Measurements from ENCODE around the gene HIPK2.

The HIPK2 gene

GRCh38 chr7:139570626-139571025 lies 207.2 kb downstream of the HIPK2 start:
- no peak overlapping the region for H3K4me2 ChIP-seq (ENCODE audit: low read length)
- no peak overlapping the region for H3K27ac ChIP-seq
- TF ChIP-seq CTCF (IDR thresholded peaks at IDR 0.05): no peak
- no peak overlapping the region for H3K9ac ChIP-seq
- no peak overlapping the region for H2AFZ ChIP-seq
- no peaks in the 10 kb centered on the region for H3K27me3 ChIP-seq (ENCODE audit: control insufficient read depth, insufficient read depth, low read length)
- H3K4me1 ChIP-seq: peaks cover 17% of the 10 kb centered on the region
- H3K79me2 ChIP-seq: no peaks in the 10 kb centered on the region
- H3K4me3 ChIP-seq (ENCODE audit: low read depth, low read length): no peak overlapping the region
- no peaks in the 10 kb centered on the region for H3K9me3 ChIP-seq (ENCODE audit: control insufficient read depth, low read length)
- H3K36me3 ChIP-seq (ENCODE audit: control insufficient read depth, insufficient read depth, low read length): no peaks in the 10 kb centered on the region

- H2AFZ ChIP-seq: no peak overlapping the region
- H3K27ac ChIP-seq: no peak overlapping the region
- H3K4me1 ChIP-seq: peaks cover 12% of the 10 kb centered on the region
- no peaks in the 10 kb centered on the region for H3K9me3 ChIP-seq (ENCODE audit: control insufficient read depth, low read length)
- no peak overlapping the region for H3K9ac ChIP-seq
- no peaks in the 10 kb centered on the region for H3K36me3 ChIP-seq (ENCODE audit: control insufficient read depth, insufficient read depth, low read length)
- no peaks in the 10 kb centered on the region for H3K27me3 ChIP-seq (ENCODE audit: control insufficient read depth, insufficient read depth, low read length)
- no peak overlapping the region for H3K4me2 ChIP-seq (ENCODE audit: low read length)
- H3K79me2 ChIP-seq: no peaks in the 10 kb centered on the region
- H3K4me3 ChIP-seq (ENCODE audit: low read depth, low read length): no peak overlapping the region
- peak; percentile 29 for TF ChIP-seq CTCF (IDR thresholded peaks at IDR 0.05)
Measured at GRCh38 chr7:139570119-139570518, 207.7 kb downstream of the HIPK2 start.

DNA sequence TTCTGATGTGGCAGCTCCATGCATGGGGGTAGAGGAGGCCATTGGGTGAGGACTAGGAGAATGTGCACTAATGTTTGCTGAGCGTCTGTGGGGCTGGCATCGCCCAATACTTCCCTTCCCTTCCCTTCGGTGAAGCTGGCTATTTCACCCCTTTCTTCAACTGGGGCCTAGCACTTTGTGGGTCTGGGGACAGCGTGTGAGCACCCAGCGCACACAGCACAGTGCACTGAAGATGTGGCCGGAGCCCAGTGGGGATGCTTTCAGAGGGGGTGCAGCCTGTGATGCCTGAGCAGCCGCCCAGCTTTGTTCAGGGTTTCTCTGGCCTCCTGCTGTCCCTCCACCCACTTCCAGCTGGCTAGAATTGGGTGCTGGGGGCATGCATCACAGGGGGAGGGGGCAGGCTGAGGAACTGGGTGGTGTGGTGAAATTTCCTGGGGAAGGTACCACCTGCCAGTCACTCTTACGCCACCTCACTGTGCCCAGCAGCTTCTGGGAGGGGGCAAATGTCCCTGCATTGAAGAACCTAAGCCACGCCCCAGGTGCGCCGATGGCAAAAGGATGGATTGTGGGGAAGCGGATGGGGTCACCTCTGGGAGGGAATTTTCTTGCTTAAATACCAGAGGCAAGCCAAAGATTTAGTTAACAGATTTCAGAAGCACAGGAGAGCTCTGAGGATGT lies 208.8 kb downstream of the HIPK2 start:
- Histone ChIP-seq H3K36me3 (ENCODE audit: control insufficient read depth, insufficient read depth, low read length) (no peaks in the 10 kb centered on the region), H3K9ac (no peak overlapping the region)
- TF ChIP-seq CTCF (IDR thresholded peaks at IDR 0.05): no peak

GRCh38 chr7:139568346-139568675 lies 209.5 kb downstream of the HIPK2 start:
- Histone ChIP-seq H3K9me3 (ENCODE audit: control insufficient read depth, low read length) (no peaks in the 10 kb centered on the region), H3K79me2 (no peaks in the 10 kb centered on the region), H3K36me3 (ENCODE audit: control insufficient read depth, insufficient read depth, low read length) (no peaks in the 10 kb centered on the region), H3K27ac (no peak overlapping the region), H3K27me3 (ENCODE audit: control insufficient read depth, insufficient read depth, low read length) (no peaks in the 10 kb centered on the region), H2AFZ (no peak overlapping the region), H3K4me2 (ENCODE audit: low read length) (no peak overlapping the region), H3K9ac (no peak overlapping the region), H3K4me1 (no peaks in the 10 kb centered on the region), H3K4me3 (ENCODE audit: low read depth, low read length) (no peak overlapping the region)
- TF ChIP-seq CTCF (IDR thresholded peaks at IDR 0.05): no peak

More for the DNA sequence above, 208.8 kb downstream of the HIPK2 start:
- no peak overlapping the region for H2AFZ ChIP-seq
- H3K27ac ChIP-seq: no peak overlapping the region
- H3K4me3 ChIP-seq (ENCODE audit: low read depth, low read length): no peak overlapping the region
- no peaks in the 10 kb centered on the region for H3K79me2 ChIP-seq
- H3K9me3 ChIP-seq (ENCODE audit: control insufficient read depth, low read length): no peaks in the 10 kb centered on the region
- no peaks in the 10 kb centered on the region for H3K27me3 ChIP-seq (ENCODE audit: control insufficient read depth, insufficient read depth, low read length)
- peaks cover 1% of the 10 kb centered on the region for H3K4me1 ChIP-seq
- H3K4me2 ChIP-seq (ENCODE audit: low read length): no peak overlapping the region

- no peak for TF ChIP-seq CTCF (IDR thresholded peaks at IDR 0.05)
- H2AFZ ChIP-seq: no peak overlapping the region
- no peaks in the 10 kb centered on the region for H3K27me3 ChIP-seq (ENCODE audit: control insufficient read depth, insufficient read depth, low read length)
- H3K9ac ChIP-seq: no peak overlapping the region
- H3K4me1 ChIP-seq: no peaks in the 10 kb centered on the region
- no peak overlapping the region for H3K4me3 ChIP-seq (ENCODE audit: low read depth, low read length)
- no peaks in the 10 kb centered on the region for H3K79me2 ChIP-seq
- no peak overlapping the region for H3K27ac ChIP-seq
- no peaks in the 10 kb centered on the region for H3K9me3 ChIP-seq (ENCODE audit: control insufficient read depth, low read length)
- H3K36me3 ChIP-seq (ENCODE audit: control insufficient read depth, insufficient read depth, low read length): no peaks in the 10 kb centered on the region
- no peak overlapping the region for H3K4me2 ChIP-seq (ENCODE audit: low read length)
Measured at GRCh38 chr7:139567647-139568345, 210.0 kb downstream of the HIPK2 start.
